Suprapubic skin (tissue), 4 donors: Measurements from ENCODE around the gene CLDN14.

ENCODE experiments used
- CTCF ChIP-seq, 2 donors: fragments of 200-600 bp in 1 of 2; fragments of 450-650 bp in 1 of 2; sonication (generic) in 1 of 2; IDR thresholded peaks; one replicate each; pipeline ENCODE4 v1.5.1; 2016 to 2019; ENCODE audit warnings: antibody characterized with exemption in 2 of 2, mild to moderate bottlenecking in 1 of 2, moderate library complexity in 1 of 2
- EP300 ChIP-seq: sonication (generic); formaldehyde crosslinking; IDR thresholded peaks from one replicate; pipeline ENCODE4 v1.6.1; 2017; ENCODE audit warnings: antibody characterized with exemption
- POLR2A ChIP-seq, 2 donors: fragments of 450-650 bp; IDR thresholded peaks; one replicate each; pipeline ENCODE4 v1.6.1; 2017; ENCODE audit warnings: antibody characterized with exemption in 2 of 2, mild to moderate bottlenecking in 2 of 2, moderate library complexity in 2 of 2
- POLR2AphosphoS5 ChIP-seq, 3 donors: sonication (generic); formaldehyde crosslinking; IDR thresholded peaks; one replicate each; pipeline ENCODE4 v1.6.1; 2017; ENCODE audit warnings: antibody characterized with exemption in 3 of 3

GRCh38 chr21:36446301-36446700, 33.6 kb downstream of the CLDN14 start:
- no peak for TF ChIP-seq POLR2AphosphoS5 (IDR thresholded peaks at IDR 0.05)
- no peak for TF ChIP-seq CTCF (IDR thresholded peaks at IDR 0.05)
- no peak for TF ChIP-seq POLR2A (IDR thresholded peaks at IDR 0.05)
- no peak for TF ChIP-seq EP300
